HCT116 (cell line): ENCODE measurements around the gene ERBB4. TPM values are rescaled to one million over a fixed set of nuclear protein-coding genes. Genes with fewer than 3 reads are reported as not detected.

Source experiments
- ATAC-seq: fragments of 200-7000 bp; cut with Tn5 transposase; 2 replicates; pipeline ENCODE4 v1.9.1; 2020; ENCODE audit warnings: mild to moderate bottlenecking, moderate library complexity
- BruUV-seq: library from RNA; stranded (reverse); fragments of 400-500 nt; replicated peaks from 2 replicates; lab custom pipeline; 2021; lab: Mats Ljungman, UMichigan
- CTCF ChIA-PET: fragments of 300-600 bp; sonication (Branson Sonifier 250); formaldehyde crosslinking; loops from one replicate; lab custom pipeline; 2021; ENCODE audit warnings: antibody characterized with exemption; lab: Charles Lee
- POLR2A ChIA-PET: fragments of 300-600, 350-600 bp; sonication (Branson Sonifier 250); formaldehyde crosslinking; loops from one replicate; lab custom pipeline; 2021; ENCODE audit warnings: antibody characterized with exemption; lab: Charles Lee
- RAD21 ChIA-PET, 2 experiments: fragments of 300-600 bp; sonication (Branson Sonifier 250); formaldehyde crosslinking; loops; one replicate each; lab custom pipeline; 2023; ENCODE audit warnings: low total read pairs in 2 of 2; ENCODE audit not compliant: uncharacterized antibody in 2 of 2, unreplicated experiment in 2 of 2, low non-redundant PET in 1 of 2; lab: Charles Lee
- DNase-seq: peaks from one replicate; pipeline ENCODE4 v3.0.0-alpha.2; 2010; ENCODE audit warnings: low read depth, low spot score
- H2AFZ ChIP-seq: fragments of 200-600 bp; shearing (Covaris generic), sonication (generic); 2 replicates; pipeline ENCODE4 v1.6.1; 2017; ENCODE audit warnings: low read depth, mixed run types, mixed read lengths, antibody characterized with exemption, low read length; ENCODE audit not compliant: poor library complexity, severe bottlenecking
- H3K27ac ChIP-seq: 2 replicates; pipeline ENCODE4 v1.5.1; 2012; ENCODE audit warnings: low read depth, low read length
- H3K27me3 ChIP-seq: fragments of 200-600 bp; sonication (generic); 2 replicates; pipeline ENCODE4 v1.6.1; 2016; ENCODE audit warnings: mixed run types, low read length, mixed read lengths; ENCODE audit not compliant: insufficient read depth
- H3K36me3 ChIP-seq, 2 experiments: fragments of 200-500 bp in 1 of 2; fragments of 200-600 bp in 1 of 2; sonication (Bioruptor generic) in 1 of 2; sonication (generic) in 1 of 2; 2 replicates each; pipeline versions ENCODE4 v1.5.1 to v1.6.1; 2014 to 2016; ENCODE audit warnings: low read length in 2 of 2, inconsistent platforms in 1 of 2, mixed read lengths in 1 of 2, mixed run types in 1 of 2; ENCODE audit not compliant: insufficient read depth in 2 of 2, control insufficient read depth in 1 of 2
- H3K4me1 ChIP-seq, 2 experiments: fragments of 200-600 bp in 1 of 2; sonication (generic) in 1 of 2; 2 replicates each; pipeline versions ENCODE4 v1.5.1 to v1.6.1; 2012 to 2017; ENCODE audit warnings: low read length in 2 of 2, inconsistent platforms in 1 of 2, mild to moderate bottlenecking in 1 of 2, mixed read lengths in 1 of 2, mixed run types in 1 of 2, moderate library complexity in 1 of 2; ENCODE audit not compliant: insufficient read depth in 2 of 2, control insufficient read depth in 1 of 2
- H3K4me2 ChIP-seq: fragments of 200-600 bp; sonication (generic); 2 replicates; pipeline ENCODE4 v1.6.1; 2017; ENCODE audit warnings: mixed run types, low read length, mixed read lengths
- H3K4me3 ChIP-seq, 2 experiments: fragments of 200-600 bp in 1 of 2; sonication (generic) in 1 of 2; replicated peaks in 1 of 2; 2 replicates each; pipeline ENCODE4 v1.5.1; 2011 to 2016; ENCODE audit warnings: low read length in 2 of 2, control low read depth in 1 of 2, low read depth in 1 of 2, mild to moderate bottlenecking in 1 of 2, mixed read lengths in 1 of 2, mixed run types in 1 of 2
- H3K79me2 ChIP-seq: fragments of 200-600 bp; sonication (generic); 2 replicates; pipeline ENCODE4 v1.6.1; 2017; ENCODE audit warnings: mild to moderate bottlenecking, mixed run types, low read length, moderate library complexity, mixed read lengths; ENCODE audit not compliant: insufficient read depth
- H3K9ac ChIP-seq: fragments of 200-600 bp; sonication (generic); 2 replicates; pipeline ENCODE4 v1.6.1; 2016; ENCODE audit warnings: low read length, mixed read lengths
- H3K9me2 ChIP-seq: fragments of 200-600 bp; sonication (generic), shearing (Covaris generic); 2 replicates; pipeline ENCODE4 v1.6.1; 2017; ENCODE audit warnings: mixed run types, mild to moderate bottlenecking, moderate library complexity; ENCODE audit not compliant: insufficient read depth
- H3K9me3 ChIP-seq, 2 experiments: fragments of 200-500 bp in 1 of 2; fragments of 200-600 bp in 1 of 2; sonication (Bioruptor generic) in 1 of 2; sonication (generic) in 1 of 2; 2 replicates each; pipeline ENCODE4 v1.6.1; 2014 to 2017; ENCODE audit warnings: low read length in 2 of 2, mixed read lengths in 2 of 2, inconsistent platforms in 1 of 2, low read depth in 1 of 2, mild to moderate bottlenecking in 1 of 2, mixed run types in 1 of 2, moderate library complexity in 1 of 2; ENCODE audit not compliant: control insufficient read depth in 1 of 2, insufficient read depth in 1 of 2
- H4K20me1 ChIP-seq: fragments of 200-600 bp; sonication (generic), shearing (Covaris generic); 2 replicates; pipeline ENCODE4 v1.6.1; 2017; ENCODE audit warnings: mixed run types, mild to moderate bottlenecking, moderate library complexity; ENCODE audit not compliant: insufficient read depth
- CTCF ChIP-seq, 3 experiments: fragments of 200-600 bp in 1 of 3; sonication (generic) in 1 of 3; IDR thresholded peaks in 2 of 3; conservative IDR thresholded peaks in 1 of 3; 2 replicates each; pipeline ENCODE4 v1.5.1; 2012 to 2017; ENCODE audit warnings: low read depth in 2 of 3, low read length in 2 of 3, antibody characterized with exemption in 1 of 3, borderline replicate concordance in 1 of 3, control low read depth in 1 of 3, mild to moderate bottlenecking in 1 of 3, mixed read lengths in 1 of 3, mixed run types in 1 of 3, moderate library complexity in 1 of 3; ENCODE audit not compliant: insufficient read depth in 1 of 3
- EGR1 ChIP-seq: IDR thresholded peaks from 2 replicates; pipeline ENCODE4 v1.6.1; 2012; ENCODE audit warnings: low read depth
- ELF1 ChIP-seq: IDR thresholded peaks from 2 replicates; pipeline ENCODE4 v1.6.1; 2012; ENCODE audit warnings: low read depth, borderline replicate concordance
- FOSL1 ChIP-seq: IDR thresholded peaks from 2 replicates; pipeline ENCODE4 v1.6.1; 2012; ENCODE audit warnings: low read depth
- JUND ChIP-seq: IDR thresholded peaks from 2 replicates; pipeline ENCODE4 v1.6.1; 2012
- MAX ChIP-seq: IDR thresholded peaks from 2 replicates; pipeline ENCODE4 v1.6.1; 2012
- POLR2AphosphoS5 ChIP-seq: IDR thresholded peaks from 2 replicates; pipeline ENCODE4 v1.6.1; 2011; ENCODE audit warnings: mild to moderate bottlenecking, low read depth, low read length, moderate library complexity
- SIN3A ChIP-seq: IDR thresholded peaks from 2 replicates; pipeline ENCODE4 v1.6.1; 2012; ENCODE audit warnings: low read depth
- SP1 ChIP-seq: IDR thresholded peaks from 2 replicates; pipeline ENCODE4 v1.6.1; 2012; ENCODE audit warnings: low read depth
- SRF ChIP-seq: IDR thresholded peaks from 2 replicates; pipeline ENCODE4 v1.6.1; 2012; ENCODE audit warnings: low read depth
- YY1 ChIP-seq: IDR thresholded peaks from 2 replicates; pipeline ENCODE4 v1.6.1; 2011; ENCODE audit warnings: low read length, low read depth, moderate library complexity, mild to moderate bottlenecking; ENCODE audit not compliant: insufficient replicate concordance; ENCODE audit errors: extremely low read depth
- ZFX ChIP-seq: fragments of 450-650 bp; IDR thresholded peaks from 2 replicates; pipeline ENCODE4 v1.6.1; 2017
- ZNF274 ChIP-seq: fragments of 200-500 bp; sonication (Bioruptor generic); IDR thresholded peaks from 2 replicates; pipeline ENCODE4 v1.6.1; 2014; ENCODE audit warnings: mild to moderate bottlenecking, low read depth, low read length, inconsistent platforms
- intact Hi-C: fragments of 100-400 bp; cut with micrococcal nuclease; formaldehyde crosslinking; loops from 2 replicates; pipeline ENCODE4 v1.10.0; 2022
- total RNA-seq: library from RNA; stranded (reverse); gene quantifications from one replicate; pipeline ENCODE4 v1.2.1, GENCODE V29; 2021; ENCODE audit not compliant: unreplicated experiment
- TF ChIP-seq, protein P1 (sequence below): IDR thresholded peaks from 2 replicates; pipeline ENCODE4 v1.6.1; 2012

ERBB4 gene
- total RNA-seq, 1 experiment from 2014 or later = 0.10 TPM

GRCh38 chr2:212073360-212073759 lies 465.2 kb downstream of the ERBB4 start:
- DNase-seq (no peak), ATAC-seq (no peak)
- Histone ChIP-seq H4K20me1 (no peaks in the 10 kb centered on the region), H3K27me3 (no peaks in the 10 kb centered on the region), H3K36me3 (no peaks in the 10 kb centered on the region), H3K79me2 (no peaks in the 10 kb centered on the region), H3K4me3 (no peak overlapping the region), H3K9me3 (no peaks in the 10 kb centered on the region), H3K9ac (no peak overlapping the region), H3K4me1 (no peaks in the 10 kb centered on the region), H3K4me2 (no peak overlapping the region), H3K9me2 (no peaks in the 10 kb centered on the region), H3K27ac (no peak overlapping the region), H2AFZ (no peak overlapping the region)
- TF ChIP-seq ZNF274 (no peak), FOSL1 (no peak), SRF (no peak), POLR2AphosphoS5 (no peak), MAX (no peak), SIN3A (no peak), ZFX (no peak), CTCF (IDR thresholded peaks at IDR 0.05 in 2 of 3, conservative IDR thresholded peaks at IDR 0.05 in 1 of 3; ENCODE audit: borderline replicate concordance in 1 of 3, insufficient read depth in 1 of 3, low read depth in 2 of 3, low read length in 2 of 3) (no peak), JUND (no peak), ELF1 (no peak), EGR1 (no peak), YY1 (no peak), SP1 (no peak)
- TF ChIP-seq, protein P1, sequence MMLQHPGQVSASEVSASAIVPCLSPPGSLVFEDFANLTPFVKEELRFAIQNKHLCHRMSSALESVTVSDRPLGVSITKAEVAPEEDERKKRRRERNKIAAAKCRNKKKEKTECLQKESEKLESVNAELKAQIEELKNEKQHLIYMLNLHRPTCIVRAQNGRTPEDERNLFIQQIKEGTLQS = no peak
- ChIA-PET POLR2A (no interaction called here), RAD21 (no interaction called here), CTCF (no interaction called here)
- intact Hi-C loops = no loop called here
- BruUV-seq = no TSS peak
